ELF-1 (cell line): Measurements from ENCODE around the gene CLEC4A.
"Not testable (repeated sequence)": the region's sequence is repeated elsewhere in the genome, so short reads cannot be mapped to it uniquely, and the experiment has no call there.

Source experiments
- DNase-seq: peaks from one replicate; pipeline ENCODE4 v3.0.0-alpha.2; 2016; ENCODE audit warnings: low read depth, low spot score

Gene CLEC4A

GRCh38 chr12:8123124-8123912 is at the start of gene CLEC4A:
Gene CLEC4A (plus strand): TSS chr12:8123617. CDS start chr12:8123879, 262 bp downstream.
- DNase-seq, result no peak

DNA sequence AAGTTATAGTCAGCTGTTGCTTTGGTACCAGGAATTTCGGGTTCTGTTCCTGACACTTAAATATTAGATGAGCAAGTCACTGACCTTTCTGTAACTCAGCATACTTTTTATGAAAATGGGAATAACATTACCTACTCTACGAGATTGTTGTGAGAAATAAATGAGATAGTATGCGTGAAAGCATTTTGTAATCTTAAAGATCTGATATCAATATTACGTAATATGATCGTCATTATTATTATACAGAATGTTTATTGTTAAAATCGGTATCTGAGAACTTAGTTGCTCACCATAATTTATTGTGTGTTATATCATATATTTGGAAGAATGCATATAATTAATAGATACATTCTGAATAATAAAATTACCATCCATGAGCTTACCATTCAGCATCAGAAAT is 47.5 kb upstream of the CLEC4A start:
- DNase-seq, result no peak

- DNase-seq, result no peak
These were observed 47.1 kb upstream of the CLEC4A start for GRCh38 chr12:8076366-8076765.

DNA sequence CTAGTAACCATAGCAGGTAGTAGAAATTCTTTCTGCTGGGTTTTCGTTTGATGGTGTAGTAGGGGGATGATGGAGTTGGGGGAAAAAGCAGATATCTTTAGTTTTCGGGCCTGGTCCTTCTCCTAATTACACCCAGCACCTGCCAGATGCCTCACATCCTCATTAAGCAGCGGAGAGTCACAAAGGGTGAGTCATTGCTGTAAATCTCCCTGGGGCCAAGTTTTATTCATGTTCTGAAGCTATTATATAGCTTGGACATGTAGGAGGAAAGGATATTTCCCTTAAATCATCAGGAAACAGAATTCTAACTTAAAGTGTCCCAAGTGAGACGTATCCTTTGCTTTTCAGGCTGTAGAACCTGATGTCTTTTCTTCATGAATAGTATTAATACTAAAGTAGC is 46.2 kb upstream of the CLEC4A start:
- peak; percentile 19 for DNase-seq

GRCh38 chr12:8078398-8078797 is 45.0 kb upstream of the CLEC4A start:
- no peak for DNase-seq

GRCh38 chr12:8078916-8079315 is 44.5 kb upstream of the CLEC4A start:
- no peak for DNase-seq

DNA sequence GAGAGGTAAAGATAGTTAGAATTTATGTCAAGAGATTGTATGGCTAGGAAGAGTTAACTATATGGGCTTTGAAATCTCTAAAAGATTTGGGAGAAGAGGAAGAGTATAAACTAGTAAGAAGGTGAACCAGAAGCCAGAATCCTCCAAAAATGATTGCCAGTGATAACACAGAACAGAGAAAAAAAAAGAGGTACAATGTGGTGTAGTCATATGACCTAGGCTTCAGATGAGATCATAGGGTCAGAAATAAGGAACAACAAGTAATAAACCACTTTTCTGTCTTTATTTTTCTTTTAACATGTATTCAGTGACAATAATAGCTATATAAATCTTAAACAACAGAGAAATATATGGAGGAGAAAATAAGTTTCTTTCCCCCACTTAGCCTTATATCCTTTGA is 43.3 kb upstream of the CLEC4A start:
- DNase-seq, result no peak

GRCh38 chr12:8081251-8081920 is 42.0 kb upstream of the CLEC4A start:
- no peak for DNase-seq

- DNase-seq, result no peak
These were observed 40.7 kb upstream of the CLEC4A start for GRCh38 chr12:8082808-8083100.

DNA sequence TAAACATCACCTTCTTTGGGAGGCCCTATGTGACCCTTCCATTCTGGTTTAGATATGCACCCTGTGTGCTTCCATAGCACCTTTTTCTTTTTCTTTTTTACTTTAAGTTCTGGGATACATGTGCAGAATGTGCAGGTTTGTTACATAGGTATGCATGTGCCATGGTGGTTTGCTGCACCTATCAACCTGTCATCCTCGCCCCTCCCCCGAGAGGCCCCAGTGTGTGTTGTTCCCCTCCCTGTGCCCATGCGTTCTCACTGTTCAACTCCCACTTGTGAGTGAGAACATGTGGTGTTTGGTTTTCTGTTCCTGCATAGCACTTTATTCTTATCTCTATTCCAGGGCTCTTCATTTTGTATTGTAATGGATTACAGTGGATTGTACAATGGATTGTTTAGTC is 39.1 kb upstream of the CLEC4A start:
- not testable (repeated sequence) for DNase-seq

DNA sequence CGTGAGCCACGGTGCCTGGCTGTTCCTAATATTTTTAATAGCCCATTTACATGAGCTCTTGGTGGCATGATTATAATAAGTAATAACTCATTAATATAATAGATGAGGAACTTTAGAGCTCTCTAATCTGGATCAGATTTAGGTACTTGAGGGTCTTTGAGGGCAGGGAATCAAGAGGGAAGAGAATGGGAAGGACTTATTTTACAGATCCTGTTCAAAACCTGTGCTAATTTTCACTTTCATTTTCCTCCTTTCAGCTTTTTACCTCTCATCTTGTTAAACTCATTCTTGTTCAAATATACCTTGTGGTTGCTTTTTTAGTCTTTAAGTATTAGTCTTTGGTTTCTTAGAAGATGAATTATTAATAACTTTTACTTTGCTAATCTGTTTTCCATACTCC is 35.8 kb upstream of the CLEC4A start:
- no peak for DNase-seq

DNA sequence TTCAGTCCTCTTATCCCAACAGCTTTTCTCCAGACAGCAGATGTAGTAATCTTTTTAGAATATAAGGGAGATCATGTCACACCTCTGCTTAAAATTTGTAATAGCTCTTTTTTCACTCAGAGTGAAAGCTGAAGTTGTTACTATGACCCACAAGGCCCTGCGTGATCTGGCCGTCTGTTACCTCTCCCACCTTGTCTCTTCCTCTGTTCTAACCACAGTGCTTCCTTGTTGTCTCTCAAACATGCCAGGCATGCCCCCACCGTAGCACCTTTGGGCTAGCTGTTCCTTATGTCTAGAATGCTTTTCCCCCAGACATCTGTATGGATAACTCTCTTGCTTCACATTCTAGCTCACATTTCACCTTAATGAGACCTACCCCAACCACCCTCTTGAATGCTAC is 34.8 kb upstream of the CLEC4A start:
- no peak for DNase-seq

- not testable (repeated sequence) for DNase-seq
These were observed 34.1 kb upstream of the CLEC4A start for GRCh38 chr12:8089277-8089676.

DNA sequence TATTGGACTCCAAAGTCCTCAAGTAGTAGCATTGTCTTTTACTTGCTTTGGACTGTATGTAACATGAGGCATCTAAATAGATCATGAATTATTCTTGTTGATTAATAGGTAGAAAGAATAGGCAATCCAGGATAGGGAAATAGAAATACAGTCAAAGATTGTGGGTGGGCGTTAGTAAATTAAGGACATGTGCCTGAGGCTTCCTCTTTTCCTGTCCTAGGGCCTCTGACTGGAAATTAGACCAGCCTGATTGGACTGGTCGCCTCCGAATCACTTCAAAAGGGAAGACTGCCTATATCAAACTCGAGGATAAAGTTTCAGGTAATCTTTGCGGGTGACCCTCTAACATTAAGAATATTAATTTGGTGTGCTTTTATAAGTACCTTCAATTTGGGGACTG is 33.7 kb upstream of the CLEC4A start:
- no peak for DNase-seq

GRCh38 chr12:8093291-8093690 is 30.1 kb upstream of the CLEC4A start:
- no peak for DNase-seq

DNA sequence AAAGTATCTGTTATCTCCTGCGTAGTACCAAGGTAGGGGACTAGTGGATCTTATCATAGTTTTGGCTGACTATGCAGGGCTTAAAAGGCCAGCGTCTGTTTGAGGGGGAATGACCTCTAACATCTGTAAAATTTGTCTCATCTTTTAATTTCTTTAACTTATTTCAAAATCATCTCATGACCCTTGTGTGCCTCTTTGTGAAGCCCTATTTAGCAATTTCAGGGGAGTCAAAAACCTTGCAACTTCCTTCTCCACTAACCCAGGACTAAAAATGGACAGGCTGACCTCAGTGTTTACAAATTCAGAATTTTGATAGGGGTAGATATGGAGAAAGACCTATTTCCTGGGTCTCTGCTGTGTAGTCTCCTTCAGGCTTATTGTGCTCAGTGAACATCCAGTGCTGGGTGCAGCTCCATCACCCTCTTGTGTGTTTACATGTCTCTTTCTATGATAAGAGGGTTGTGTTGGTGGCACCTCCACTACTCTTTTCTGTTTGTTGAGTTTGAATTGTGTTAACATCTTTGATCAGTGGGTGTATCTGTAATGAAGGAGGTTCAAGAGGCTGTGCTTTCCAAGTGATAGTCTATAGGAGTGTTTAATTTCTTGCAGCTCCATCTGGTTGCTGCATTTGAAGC is 27.0 kb upstream of the CLEC4A start:
- DNase-seq, result no peak

DNA sequence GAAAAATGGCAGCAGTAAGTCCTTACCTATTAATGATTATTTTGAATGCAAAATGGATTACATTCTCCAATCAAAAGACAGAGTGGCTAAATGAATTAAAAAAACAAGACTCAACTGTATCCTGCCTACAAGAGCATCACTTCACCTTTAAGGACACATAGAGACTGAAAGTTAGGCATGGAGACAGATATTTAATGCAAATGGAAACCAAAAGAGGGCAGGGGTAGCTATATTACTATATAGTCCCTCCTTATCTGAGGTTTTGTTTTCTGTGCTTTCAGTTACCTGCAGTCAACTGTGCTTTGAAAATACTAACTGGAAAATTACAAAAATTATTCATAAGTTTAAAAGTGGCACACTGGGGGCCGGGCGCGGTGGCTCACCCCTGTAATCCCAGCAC is 24.2 kb upstream of the CLEC4A start:
- no peak for DNase-seq

GRCh38 chr12:8108808-8109398 is 14.5 kb upstream of the CLEC4A start:
- DNase-seq, result peak; percentile 50

- DNase-seq, result not testable (repeated sequence)
These were observed 10.3 kb upstream of the CLEC4A start for GRCh38 chr12:8113117-8113516.

- peak; percentile 9 for DNase-seq
These were observed 3.2 kb upstream of the CLEC4A start for GRCh38 chr12:8120072-8120713.

- DNase-seq, result peak; percentile 18
These were observed 3.7 kb downstream of the CLEC4A start for GRCh38 chr12:8127138-8127537.
